Measurements from ENCODE around the gene TLR8.

TLR8 gene

DNA sequence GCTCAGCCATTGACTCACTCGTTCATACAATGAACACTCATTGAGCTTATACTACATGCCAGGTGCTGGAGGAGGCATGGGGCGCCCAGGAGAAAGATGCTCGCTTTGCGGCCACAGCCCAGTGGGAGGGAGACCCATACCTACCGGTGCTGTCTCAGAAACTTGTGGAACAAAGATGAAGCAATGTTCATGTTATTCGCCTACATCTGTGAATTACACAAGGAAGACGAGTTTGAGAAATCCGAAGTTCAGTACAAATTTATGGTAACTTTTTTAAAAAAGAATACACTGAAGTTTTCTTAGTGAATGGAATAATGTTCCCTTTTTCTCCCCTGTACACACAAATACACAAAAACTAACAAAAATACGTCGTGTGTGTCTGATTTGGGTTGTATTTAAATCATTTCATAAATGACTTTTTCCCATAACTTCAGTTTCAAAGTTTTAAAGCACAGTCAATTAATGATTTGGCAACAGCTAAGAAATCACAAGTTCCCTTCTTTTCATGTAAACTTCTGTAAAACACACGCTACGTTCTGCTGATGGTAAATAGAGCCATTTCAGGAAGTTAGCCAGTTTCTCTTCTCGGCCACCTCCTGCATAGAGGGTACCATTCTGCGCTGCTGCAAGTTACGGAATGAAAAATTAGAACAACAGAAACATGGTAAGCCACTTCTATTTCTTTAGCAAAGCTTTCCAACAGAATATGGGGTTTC, at the start of gene TLR8:
TSS of gene TLR8 (plus strand) at position 575 of the 716 bp plus-strand sequence. CDS start at position 662, 87 bp downstream.
- no peak for DNase-seq

DNA sequence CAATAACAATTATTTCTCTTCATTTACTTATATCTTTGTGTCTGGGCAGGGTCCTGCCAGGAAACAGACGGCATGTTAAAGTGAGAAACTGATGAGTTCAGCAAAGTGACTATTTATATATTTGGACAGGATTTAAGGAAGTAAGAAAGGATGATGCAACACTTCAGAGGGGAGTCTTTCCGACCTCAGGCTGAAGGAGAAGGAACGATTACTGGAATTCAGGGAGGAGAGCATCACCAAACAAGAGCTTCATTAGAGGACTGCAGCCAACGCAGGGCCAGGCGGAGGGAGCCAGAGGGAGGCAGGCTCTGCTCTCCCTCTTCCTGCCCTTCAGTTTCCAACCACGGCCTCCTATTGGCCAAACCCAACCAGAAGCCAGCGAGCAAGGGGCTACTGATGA, 41.1 kb upstream of the TLR8 start:
- no peak for DNase-seq

DNA sequence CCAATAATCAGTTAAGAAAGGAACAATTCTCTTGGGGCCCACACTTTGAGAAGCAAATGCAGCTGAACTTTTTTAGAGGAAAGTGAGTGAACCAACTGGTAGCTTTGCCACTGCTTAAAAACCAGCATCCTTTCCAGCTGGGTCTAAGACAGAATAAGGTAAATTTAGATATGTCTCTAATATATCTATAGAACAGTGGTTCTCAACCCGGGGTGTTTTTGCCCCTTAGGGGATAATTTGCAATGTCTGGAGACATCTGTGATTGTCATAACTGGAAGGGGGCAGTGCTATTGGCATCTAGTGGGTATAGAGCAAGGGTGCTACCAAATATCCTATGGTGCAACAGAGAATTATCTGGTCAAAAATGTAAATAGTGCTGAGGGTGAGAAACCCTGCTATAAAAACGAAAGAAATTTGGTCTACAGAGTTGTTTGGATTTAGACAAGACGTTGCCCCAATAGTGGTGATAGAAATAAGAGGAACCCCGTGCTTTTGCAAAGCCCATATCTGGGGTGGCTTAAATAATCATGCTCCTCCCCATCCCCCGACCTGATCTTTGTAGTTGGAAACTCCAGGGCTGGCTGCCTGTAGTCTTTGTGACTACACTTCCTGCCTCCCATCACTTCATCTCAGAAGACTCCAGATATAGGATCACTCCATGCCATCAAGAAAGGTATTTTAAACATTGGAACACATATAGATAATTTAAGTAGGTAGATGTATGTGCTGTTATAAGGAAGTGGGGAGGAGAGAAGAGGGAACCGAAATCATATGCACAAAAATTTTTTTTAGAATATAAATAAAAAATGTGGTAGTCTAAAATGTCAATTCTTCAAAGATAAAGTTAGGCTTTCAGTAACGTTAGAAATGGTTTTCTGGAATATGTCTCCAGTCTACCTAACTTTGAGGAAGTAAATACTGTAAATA, 39.7 kb upstream of the TLR8 start, which contains the start of gene TLR7:
TSS of gene TLR7 (plus strand) at position 622 of the 927 bp plus-strand sequence. CDS start 507 bp downstream, outside the sequence.
- DNase-seq = no peak

DNA sequence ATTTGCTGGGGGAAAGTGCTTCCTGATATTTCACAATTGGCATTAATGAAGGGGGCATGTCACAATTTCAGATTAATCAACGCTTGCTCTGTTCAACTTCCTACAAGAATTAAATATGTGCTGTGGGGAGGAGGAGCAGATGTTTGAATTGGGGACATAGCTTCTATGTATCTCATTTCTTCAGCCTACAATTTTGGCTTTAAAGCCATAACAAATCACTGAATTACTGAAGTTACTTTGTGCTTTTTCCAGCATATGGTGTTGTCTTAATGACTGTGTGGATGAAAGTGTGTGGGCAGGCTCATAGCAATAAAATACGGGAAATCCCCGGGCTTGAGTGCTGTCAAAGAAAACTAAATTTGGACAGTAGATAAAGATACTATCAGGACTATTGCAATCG, 38.7 kb upstream of the TLR8 start:
- no peak for DNase-seq

GRCh38 chrX:12868747-12869146, 37.7 kb upstream of the TLR8 start:
- no peak for DNase-seq

DNA sequence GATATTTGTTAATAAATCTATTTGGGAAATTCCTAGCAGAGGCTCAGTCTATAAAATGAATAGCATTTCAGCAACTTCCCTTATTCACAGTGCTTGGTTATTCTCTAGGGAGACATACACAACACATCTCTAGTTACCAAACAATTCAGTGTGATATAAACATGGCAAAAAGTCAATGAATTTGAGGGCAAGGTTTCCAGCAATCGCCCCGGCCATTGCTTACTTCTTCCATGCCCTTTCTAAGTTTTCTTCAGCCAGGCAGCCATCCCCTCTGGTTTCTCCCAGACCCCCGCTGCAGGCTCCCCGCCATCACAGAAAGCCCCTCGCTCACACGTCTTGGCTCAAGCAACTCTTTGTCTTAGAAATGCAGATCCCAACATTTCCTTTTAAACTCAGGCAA, 35.2 kb upstream of the TLR8 start:
- DNase-seq = no peak

DNA sequence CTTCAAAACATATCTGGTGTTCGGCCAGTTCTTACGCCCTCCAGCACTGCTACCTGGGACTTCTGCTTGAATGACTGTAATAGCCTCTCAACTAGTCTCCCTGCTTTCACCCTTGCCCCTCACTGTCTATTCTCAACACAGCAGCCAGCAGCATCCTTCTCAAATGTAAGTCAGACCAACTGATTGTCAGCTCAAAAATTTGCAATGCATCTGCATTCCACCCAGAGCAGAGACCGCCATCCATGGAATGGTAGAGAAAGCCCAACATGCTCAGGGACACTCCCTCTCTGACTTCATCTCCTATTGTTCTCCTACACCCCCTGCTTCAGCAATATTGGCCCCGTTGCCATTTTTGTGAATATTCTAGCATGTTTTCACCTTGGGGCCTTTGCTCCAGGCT, 33.7 kb upstream of the TLR8 start:
- no peak for DNase-seq

DNA sequence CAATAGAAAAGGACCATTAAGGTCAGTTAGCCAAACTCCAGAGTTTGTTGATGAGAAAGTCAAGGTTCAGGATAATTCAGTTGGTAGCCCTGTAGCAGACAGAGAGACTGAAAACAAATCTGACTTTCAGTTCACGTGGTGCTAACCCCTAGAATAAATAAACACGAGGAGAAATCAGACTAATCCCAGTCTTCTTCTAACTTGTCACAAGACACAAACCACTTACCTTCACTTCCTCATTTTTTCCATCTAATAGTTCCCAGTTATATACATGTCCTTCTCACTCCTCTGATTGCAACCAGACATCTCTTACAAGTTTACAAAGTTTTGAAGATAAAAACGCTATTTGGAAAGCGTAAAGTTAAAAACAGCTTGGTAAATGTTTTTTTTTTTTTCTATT, 31.8 kb upstream of the TLR8 start:
- DNase-seq = no peak

- no peak for DNase-seq
Observed at GRCh38 chrX:12877386-12877785, 29.0 kb upstream of the TLR8 start.

DNA sequence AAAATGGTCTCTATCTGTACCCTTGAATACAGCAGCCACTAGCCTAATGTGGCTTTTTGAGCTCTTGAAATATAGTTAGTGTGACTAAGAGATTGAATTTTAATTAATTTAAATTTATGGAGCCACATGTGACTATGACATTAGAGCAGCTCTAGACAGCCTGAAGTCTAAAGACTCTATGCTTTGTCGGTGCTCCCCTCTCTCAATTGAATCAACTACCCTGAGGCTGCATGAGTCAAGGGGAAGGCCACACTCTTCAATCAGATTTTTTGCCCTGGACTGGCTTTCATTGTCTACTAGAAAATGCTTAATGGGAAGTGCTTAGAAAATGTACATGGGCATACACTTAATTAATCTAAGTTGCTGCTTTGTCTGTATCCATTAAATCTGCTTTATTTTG, 27.9 kb upstream of the TLR8 start:
- no peak for DNase-seq

GRCh38 chrX:12881914-12882313, 24.5 kb upstream of the TLR8 start:
- no peak for DNase-seq

- DNase-seq = no peak
Observed at GRCh38 chrX:12885508-12885907, 20.9 kb upstream of the TLR8 start.

- DNase-seq = no peak
Observed at GRCh38 chrX:12886545-12886944, 19.9 kb upstream of the TLR8 start.

DNA sequence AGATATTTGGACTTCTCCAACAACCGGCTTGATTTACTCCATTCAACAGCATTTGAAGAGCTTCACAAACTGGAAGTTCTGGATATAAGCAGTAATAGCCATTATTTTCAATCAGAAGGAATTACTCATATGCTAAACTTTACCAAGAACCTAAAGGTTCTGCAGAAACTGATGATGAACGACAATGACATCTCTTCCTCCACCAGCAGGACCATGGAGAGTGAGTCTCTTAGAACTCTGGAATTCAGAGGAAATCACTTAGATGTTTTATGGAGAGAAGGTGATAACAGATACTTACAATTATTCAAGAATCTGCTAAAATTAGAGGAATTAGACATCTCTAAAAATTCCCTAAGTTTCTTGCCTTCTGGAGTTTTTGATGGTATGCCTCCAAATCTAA, 19.3 kb upstream of the TLR8 start:
- DNase-seq = no peak

- no peak for DNase-seq
Observed at GRCh38 chrX:12887767-12888166, 18.7 kb upstream of the TLR8 start.

DNA sequence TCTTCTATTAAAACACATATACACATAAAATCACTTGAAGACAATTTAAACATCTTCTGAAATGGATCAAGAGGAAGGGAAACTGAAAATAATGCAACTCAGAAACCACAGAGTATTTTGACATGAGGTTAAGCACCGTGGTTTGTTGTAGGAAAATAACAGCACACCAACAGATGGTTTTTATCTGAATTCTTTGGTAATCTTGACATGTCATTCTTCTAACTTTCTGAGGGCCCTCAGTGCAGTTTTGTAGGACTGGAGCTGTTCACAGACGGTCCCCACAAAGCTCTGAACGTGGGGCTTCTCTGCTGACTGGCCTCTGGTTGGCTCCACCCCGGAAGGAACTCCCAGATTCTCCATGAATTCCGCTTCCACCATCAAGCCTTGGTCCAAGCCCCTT, 16.0 kb upstream of the TLR8 start:
- no peak for DNase-seq

DNA sequence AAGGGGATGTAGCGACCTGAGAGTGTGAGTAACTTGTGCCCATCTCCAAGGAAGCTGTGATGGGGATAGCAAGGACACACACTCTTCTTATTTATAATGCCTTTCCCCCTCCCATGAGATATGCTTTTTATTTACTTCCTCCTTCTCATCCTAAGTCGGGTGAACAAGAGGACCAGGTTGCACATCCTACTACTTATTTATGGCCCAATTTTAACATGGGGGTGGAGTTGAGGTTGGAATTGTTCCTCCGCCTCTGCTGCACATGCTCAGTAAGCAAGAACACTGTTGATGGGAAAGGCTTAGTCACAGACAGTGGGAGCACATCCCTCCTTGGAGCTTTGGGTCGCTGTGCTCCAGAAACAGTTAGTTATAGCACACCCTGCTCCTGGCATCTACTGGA, 15.2 kb upstream of the TLR8 start:
- no peak for DNase-seq

GRCh38 chrX:12891915-12892506, 14.4 kb upstream of the TLR8 start:
- DNase-seq = no peak

DNA sequence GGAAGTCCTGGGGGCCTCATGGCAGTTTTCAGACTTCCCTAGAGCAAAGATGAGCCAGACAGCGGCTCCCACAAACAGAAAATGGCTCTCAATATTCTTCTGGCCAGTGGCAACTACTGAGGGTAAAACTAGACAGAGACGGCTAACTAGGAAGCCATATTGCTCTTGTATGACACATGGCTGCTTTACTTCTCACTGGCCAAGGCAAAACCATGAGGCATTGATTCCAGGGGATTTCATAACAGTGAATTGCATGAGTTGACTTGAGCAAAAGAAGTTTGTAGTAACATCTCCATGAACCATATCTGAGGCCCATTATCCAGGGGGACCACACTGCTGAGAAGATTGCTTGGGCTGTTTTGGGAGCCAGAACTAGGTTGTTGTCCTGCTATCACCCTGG, 13.7 kb upstream of the TLR8 start:
- DNase-seq = no peak

GRCh38 chrX:12894074-12895030, 12.1 kb upstream of the TLR8 start:
- DNase-seq = no peak

DNA sequence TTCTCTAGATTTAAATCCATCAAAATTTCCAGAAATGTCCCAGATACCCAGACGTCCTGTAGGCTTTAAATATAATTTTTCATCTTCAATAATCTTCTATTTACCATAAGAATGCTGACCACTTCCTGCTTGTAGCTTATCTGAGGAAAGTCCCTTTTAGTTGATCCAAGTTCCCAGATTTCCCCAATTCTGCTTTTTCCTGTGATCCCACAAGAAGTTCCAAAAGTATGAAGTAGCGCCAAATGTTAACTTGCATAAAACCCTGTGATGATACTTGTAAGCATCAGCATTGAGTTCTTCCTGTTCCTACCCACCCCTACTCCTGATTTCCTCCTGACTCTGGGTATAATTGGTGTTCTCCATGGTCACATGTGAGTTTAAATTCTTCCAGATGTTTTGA, 10.6 kb upstream of the TLR8 start:
- DNase-seq = peak; percentile 4

DNA sequence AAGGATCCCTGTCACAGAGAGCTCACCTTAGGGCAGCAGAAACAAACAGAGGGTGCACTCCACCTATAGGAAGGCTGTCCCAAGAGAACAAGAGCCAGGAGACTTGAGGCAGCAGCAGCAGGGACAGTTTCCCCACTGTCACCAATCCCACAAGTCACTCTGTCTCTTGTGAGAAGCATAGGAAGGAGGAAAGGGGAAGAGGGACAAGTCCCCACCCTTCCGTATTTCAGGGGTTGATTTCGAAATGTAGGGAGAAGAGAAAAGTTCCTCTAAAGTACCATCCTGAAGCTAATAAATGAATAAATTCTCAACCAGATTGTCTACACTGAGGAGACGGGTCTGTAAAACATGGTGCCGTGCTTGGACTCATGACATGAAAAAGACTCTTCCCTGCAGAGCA, 9.5 kb upstream of the TLR8 start:
- DNase-seq = no peak

- DNase-seq = no peak
Observed at GRCh38 chrX:12898073-12898472, 8.3 kb upstream of the TLR8 start.

Measured in NCI-H226 (cell line).